Osteoblast (primary cell): ENCODE measurements around the gene ADAM15. TPM values are rescaled to one million over a fixed set of nuclear protein-coding genes. Genes with fewer than 3 reads are reported as not detected.

Source experiments
- DNase-seq: peaks from one replicate; pipeline ENCODE4 v3.0.0; 2011; ENCODE audit warnings: low spot score, mixed read lengths; ENCODE audit not compliant: insufficient read length; ENCODE audit errors: missing footprints
- H2AFZ ChIP-seq: 2 replicates; pipeline ENCODE4 v1.6.0; 2011; ENCODE audit warnings: mild to moderate bottlenecking, low read length
- H3K27ac ChIP-seq: 2 replicates; pipeline ENCODE4 v1.5.1; 2011; ENCODE audit warnings: mild to moderate bottlenecking, low read depth, low read length, moderate library complexity
- H3K27me3 ChIP-seq: 2 replicates; pipeline ENCODE4 v1.6.0; 2012; ENCODE audit warnings: mild to moderate bottlenecking, control low read depth, inconsistent platforms, low read length, moderate library complexity; ENCODE audit not compliant: insufficient read depth
- H3K36me3 ChIP-seq: 2 replicates; pipeline ENCODE4 v1.5.1; 2011; ENCODE audit warnings: mild to moderate bottlenecking, low read length, control low read depth, moderate library complexity; ENCODE audit not compliant: insufficient read depth
- H3K4me1 ChIP-seq: 2 replicates; pipeline ENCODE4 v1.5.1; 2011; ENCODE audit warnings: mild to moderate bottlenecking, low read length, control low read depth, moderate library complexity; ENCODE audit not compliant: insufficient read depth
- H3K4me2 ChIP-seq: 2 replicates; pipeline ENCODE4 v1.6.0; 2011; ENCODE audit warnings: mild to moderate bottlenecking, low read length; ENCODE audit not compliant: insufficient read depth
- H3K4me3 ChIP-seq: fragments of 200-600 bp; sonication (generic); 3 replicates; pipeline ENCODE4 v1.5.1; 2012; ENCODE audit warnings: mild to moderate bottlenecking, low read length, inconsistent platforms; ENCODE audit not compliant: insufficient read depth
- H3K79me2 ChIP-seq: 2 replicates; pipeline ENCODE4 v1.6.0; 2012; ENCODE audit warnings: mild to moderate bottlenecking, low read length, control low read depth, inconsistent platforms; ENCODE audit not compliant: insufficient read depth
- H3K9me3 ChIP-seq: 2 replicates; pipeline ENCODE4 v1.5.1; 2011; ENCODE audit warnings: low read depth, low read length, control low read depth
- H4K20me1 ChIP-seq: 2 replicates; pipeline ENCODE4 v1.6.0; 2012; ENCODE audit warnings: mild to moderate bottlenecking, low read length, control low read depth; ENCODE audit not compliant: insufficient read depth
- total RNA-seq: library from RNA; depleted of rRNA; stranded (reverse); fragments of >200 nt; gene quantifications from 2 replicates; pipeline ENCODE4 v1.2.3, GENCODE V29; 2012
- TF ChIP-seq, protein P1 (sequence below): IDR thresholded peaks from 2 replicates; pipeline ENCODE4 v1.5.1; 2011; ENCODE audit warnings: mild to moderate bottlenecking, low read depth, low read length, moderate library complexity; ENCODE audit errors: extremely low read depth

ADAM15 gene
- total RNA-seq, 1 donor = 101 TPM

DNA sequence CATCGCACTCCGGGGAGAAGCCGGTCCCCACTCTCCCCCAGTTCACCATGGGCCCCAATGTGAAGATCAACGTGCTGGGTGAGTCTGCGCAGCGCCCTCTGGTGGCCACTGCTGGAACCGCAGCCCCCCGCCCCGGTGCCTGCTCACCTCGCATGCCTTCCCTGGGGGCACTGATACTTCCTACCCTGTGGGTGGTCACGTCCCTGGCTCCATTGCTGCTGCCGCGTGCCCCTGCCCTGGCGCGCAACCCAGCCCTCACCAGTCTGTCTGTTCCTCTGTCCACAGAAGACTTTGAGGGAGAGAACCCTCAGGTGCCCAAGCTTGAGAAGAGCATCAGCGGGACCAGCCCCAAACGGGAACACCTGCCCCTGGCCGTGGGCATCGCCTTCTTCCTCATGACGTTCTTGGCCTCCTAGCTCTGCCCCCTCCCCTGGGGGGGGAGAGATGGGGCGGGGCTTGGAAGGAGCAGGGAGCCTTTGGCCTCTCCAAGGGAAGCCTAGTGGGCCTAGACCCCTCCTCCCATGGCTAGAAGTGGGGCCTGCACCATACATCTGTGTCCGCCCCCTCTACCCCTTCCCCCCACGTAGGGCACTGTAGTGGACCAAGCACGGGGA lies 35.1 kb downstream of the ADAM15 start:
- TF ChIP-seq, protein P1, sequence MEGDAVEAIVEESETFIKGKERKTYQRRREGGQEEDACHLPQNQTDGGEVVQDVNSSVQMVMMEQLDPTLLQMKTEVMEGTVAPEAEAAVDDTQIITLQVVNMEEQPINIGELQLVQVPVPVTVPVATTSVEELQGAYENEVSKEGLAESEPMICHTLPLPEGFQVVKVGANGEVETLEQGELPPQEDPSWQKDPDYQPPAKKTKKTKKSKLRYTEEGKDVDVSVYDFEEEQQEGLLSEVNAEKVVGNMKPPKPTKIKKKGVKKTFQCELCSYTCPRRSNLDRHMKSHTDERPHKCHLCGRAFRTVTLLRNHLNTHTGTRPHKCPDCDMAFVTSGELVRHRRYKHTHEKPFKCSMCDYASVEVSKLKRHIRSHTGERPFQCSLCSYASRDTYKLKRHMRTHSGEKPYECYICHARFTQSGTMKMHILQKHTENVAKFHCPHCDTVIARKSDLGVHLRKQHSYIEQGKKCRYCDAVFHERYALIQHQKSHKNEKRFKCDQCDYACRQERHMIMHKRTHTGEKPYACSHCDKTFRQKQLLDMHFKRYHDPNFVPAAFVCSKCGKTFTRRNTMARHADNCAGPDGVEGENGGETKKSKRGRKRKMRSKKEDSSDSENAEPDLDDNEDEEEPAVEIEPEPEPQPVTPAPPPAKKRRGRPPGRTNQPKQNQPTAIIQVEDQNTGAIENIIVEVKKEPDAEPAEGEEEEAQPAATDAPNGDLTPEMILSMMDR = peak; percentile 75
- Histone ChIP-seq H3K36me3 (no peaks in the 10 kb centered on the region), H3K4me3 (no peak overlapping the region), H3K4me2 (peak overlapping the region; percentile 91), H3K4me1 (peaks cover 7% of the 10 kb centered on the region), H2AFZ (no peak overlapping the region), H3K27ac (no peak overlapping the region), H3K27me3 (peaks cover 27% of the 10 kb centered on the region), H4K20me1 (peaks cover under 1% of the 10 kb centered on the region), H3K79me2 (no peaks in the 10 kb centered on the region), H3K9me3 (no peaks in the 10 kb centered on the region)
- peak; percentile 97 for DNase-seq

DNA sequence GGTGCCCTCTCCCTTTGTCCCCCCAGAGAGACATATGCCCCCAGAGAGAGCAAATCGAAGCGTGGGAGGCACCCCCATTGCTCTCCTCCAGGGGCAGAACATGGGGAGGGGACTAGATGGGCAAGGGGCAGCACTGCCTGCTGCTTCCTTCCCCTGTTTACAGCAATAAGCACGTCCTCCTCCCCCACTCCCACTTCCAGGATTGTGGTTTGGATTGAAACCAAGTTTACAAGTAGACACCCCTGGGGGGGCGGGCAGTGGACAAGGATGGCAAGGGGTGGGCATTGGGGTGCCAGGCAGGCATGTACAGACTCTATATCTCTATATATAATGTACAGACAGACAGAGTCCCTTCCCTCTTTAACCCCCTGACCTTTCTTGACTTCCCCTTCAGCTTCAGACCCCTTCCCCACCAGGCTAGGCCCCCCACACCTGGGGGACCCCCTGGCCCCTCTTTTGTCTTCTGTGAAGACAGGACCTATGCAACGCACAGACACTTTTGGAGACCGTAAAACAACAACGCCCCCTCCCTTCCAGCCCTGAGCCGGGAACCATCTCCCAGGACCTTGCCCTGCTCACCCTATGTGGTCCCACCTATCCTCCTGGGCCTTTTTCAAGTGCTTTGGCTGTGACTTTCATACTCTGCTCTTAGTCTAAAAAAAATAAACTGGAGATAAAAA lies 35.9 kb downstream of the ADAM15 start:
- DNase-seq = no peak
- Histone ChIP-seq H3K27me3 (peaks cover 20% of the 10 kb centered on the region), H3K79me2 (no peaks in the 10 kb centered on the region), H3K4me2 (no peak overlapping the region), H3K27ac (no peak overlapping the region), H3K4me1 (peaks cover 8% of the 10 kb centered on the region), H3K4me3 (no peak overlapping the region), H4K20me1 (no peaks in the 10 kb centered on the region), H2AFZ (no peak overlapping the region), H3K9me3 (no peaks in the 10 kb centered on the region), H3K36me3 (no peaks in the 10 kb centered on the region)
- TF ChIP-seq, protein P1 = no peak

DNA sequence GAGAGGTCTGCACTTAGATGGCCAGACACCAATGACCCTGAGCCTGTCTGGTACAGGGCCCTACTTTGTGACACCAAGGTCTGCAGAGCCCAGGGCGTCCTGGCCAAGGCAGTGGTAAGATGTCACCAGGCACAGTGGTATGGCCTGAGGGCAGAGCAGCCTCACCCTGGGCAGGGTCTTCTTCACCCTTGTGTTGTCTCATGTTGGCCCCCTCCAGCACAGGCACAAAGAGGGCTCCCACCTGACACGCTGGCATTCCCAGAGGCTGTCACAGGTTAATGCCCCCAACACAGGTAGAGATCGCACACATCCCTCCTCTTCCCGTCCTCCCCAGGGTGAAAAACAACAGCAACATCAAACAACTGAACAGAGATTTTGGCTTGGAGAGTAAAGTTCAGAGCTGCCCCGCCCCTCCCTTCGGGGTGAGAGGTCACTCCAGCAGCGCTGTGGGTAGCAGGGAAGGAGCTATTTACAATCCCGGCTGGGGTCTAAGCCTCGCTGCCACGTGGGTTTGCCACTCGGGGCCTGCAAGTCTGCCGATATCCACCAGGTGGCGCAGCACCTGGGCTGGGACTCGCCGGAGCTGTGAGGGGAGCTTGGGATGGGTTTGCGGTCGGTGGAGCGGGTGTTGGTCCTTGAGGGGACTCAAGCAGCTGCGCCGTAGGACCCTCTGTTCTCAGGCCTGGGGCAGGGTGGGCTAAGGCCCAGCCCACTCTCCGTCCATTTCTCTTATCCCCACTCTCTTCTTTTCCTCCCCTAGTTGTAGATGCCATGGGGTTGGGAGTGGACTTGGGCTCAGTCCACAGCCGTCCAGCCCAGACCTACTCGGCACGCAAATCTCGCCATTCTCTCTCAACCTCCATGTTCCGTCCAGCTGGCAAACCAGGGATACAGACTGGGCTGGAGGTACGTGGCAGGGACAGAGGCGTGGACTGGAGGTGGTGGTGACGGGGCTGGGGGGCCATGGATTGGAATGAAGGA lies 40.2 kb downstream of the ADAM15 start:
- peaks cover 13% of the 10 kb centered on the region for H3K27me3 ChIP-seq
- H3K4me1 ChIP-seq = peaks cover 3% of the 10 kb centered on the region
- no peaks in the 10 kb centered on the region for H3K79me2 ChIP-seq
- H3K4me2 ChIP-seq = peak overlapping the region; percentile 60
- peak; percentile 92 for DNase-seq
- H3K9me3 ChIP-seq = no peaks in the 10 kb centered on the region
- no peaks in the 10 kb centered on the region for H3K36me3 ChIP-seq
- H2AFZ ChIP-seq = peak overlapping the region; percentile 88
- no peaks in the 10 kb centered on the region for H4K20me1 ChIP-seq
- H3K4me3 ChIP-seq = no peak overlapping the region
- no peak overlapping the region for H3K27ac ChIP-seq
- TF ChIP-seq, protein P1 = peak; percentile 93
